Left hindlimb (tissue), 1 donor: ENCODE measurements around the gene FRY.

Experiments used
- DNase-seq: peaks from one replicate; pipeline ENCODE4 v3.0.0-alpha.2; 2018

Gene FRY

DNA sequence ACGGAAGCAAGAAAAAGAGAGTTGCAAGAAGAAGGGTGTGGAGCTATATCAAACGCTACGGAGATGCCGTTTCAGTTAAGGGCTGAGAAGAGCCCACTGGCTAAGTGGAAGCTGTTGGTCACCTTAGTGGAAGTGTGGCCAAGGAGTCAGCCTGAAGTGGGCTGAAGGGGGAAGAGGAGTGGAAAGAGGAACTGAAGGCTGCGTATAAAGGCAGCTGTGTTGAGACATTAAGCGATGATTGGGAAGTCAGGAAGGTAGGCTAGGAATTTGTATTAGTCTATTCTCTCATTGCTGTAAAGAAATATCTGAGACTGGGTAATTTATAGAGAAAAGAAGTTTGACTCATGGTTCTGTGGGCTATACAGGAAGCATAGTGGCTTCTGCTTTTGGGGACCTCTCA lies 14.1 kb upstream of the FRY start:
- no peak for DNase-seq

GRCh38 chr13:32019612-32020233 lies 11.9 kb upstream of the FRY start:
- DNase-seq = peak; percentile 40

DNA sequence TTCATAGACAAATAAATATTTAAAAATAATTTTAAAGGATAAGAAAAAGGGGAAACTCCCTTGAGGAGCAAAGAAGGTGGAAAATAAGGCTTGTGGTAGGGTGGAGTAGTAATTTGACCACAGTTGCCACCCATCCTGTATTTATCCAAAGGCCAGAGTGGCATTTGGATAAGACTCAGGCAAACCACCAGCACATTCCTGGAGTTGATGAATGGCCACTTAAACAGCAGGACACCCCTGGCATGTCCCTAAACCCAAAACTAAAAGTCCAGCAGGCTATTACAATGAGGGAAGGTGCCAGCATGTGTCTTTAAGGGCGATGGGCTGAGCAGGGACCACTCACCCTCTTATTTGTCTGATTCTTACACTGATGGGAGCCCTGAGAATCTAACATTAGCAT lies 9.8 kb upstream of the FRY start:
- no peak for DNase-seq

GRCh38 chr13:32022311-32022710 lies 9.3 kb upstream of the FRY start:
- peak; percentile 37 for DNase-seq

- no peak for DNase-seq
These were observed 8.5 kb upstream of the FRY start for GRCh38 chr13:32023096-32023495.

- no peak for DNase-seq
These were observed 7.9 kb upstream of the FRY start for GRCh38 chr13:32023698-32024097.

DNA sequence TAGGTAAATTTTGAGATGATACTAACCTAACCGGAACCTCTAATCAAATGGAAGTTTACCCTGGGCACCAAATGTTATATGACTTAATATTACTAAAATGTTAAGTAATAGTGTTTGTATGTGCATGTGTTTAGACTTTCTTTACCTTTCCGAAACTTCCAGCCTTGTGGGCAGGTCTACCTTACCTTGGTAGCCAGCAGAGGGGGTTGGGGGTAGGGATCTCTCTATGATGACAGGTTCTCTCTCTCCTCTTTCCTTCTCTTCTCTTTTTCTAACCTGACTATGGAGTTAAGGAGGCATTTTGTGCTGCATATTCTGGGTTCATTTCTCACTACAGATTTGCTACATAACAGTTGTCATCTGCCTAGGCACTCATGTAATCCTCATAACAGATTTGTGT lies 6.8 kb upstream of the FRY start:
- DNase-seq = no peak

- no peak for DNase-seq
These were observed 5.8 kb upstream of the FRY start for GRCh38 chr13:32025730-32026129.

DNA sequence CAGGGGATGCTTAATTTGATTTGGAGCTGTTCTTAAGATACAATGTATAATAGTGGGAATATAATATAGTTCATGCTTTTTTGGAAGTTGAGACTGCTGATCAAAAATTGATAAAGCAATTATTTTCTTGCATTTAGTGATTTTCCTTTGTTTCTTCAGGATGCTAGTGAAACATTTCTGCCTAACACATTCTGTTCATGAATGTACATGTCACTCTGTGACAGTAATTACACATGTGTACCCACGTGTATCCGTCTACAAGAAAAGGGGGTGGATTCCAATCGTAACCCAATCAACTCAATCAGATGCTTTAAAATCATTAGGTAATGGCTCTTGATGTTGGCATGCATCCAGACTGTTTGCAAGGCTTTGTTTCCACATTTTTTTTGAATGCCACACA lies 5.0 kb upstream of the FRY start:
- no peak for DNase-seq

DNA sequence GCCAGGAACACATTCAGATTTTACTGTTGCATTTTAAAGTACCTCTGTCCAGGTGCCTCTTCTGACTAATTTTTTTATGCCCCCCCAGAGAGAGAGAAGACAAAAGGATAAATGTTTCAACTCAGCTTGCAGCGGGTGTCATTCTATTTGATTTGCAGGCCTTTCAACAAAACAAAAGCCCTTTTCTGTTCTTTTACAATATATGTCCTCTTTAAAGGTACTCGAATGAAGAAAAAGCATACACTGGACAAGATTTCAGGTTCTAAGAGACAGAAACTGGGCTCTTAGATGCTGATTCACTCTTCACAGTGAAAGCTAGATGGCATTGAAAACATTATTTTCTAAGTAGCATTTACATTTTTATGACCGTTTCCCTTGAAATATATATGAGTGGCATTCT lies 2.9 kb upstream of the FRY start:
- DNase-seq = no peak

GRCh38 chr13:32029684-32030083 lies 1.9 kb upstream of the FRY start:
- DNase-seq = no peak

GRCh38 chr13:32031815-32032370 lies 319 bp downstream of the FRY start:
- no peak for DNase-seq

DNA sequence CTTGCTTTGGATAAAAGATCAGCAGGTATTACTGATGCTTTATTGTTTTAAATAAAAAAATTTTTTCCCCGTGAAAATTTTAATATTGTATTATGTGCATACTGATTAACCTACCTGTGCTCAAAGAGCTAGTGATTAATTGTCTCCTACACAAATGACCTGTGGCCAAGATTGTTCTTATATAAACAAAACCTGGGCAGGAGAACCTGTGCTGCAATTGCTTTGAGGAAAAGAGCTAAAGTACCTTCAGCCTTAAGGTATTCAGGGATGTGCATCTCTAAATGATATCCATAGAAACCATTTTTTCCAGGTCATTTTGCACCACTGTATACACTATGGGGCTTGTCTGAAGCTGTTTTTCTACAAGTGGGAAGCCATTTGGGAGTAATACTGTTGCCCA lies 1.2 kb downstream of the FRY start:
- no peak for DNase-seq

DNA sequence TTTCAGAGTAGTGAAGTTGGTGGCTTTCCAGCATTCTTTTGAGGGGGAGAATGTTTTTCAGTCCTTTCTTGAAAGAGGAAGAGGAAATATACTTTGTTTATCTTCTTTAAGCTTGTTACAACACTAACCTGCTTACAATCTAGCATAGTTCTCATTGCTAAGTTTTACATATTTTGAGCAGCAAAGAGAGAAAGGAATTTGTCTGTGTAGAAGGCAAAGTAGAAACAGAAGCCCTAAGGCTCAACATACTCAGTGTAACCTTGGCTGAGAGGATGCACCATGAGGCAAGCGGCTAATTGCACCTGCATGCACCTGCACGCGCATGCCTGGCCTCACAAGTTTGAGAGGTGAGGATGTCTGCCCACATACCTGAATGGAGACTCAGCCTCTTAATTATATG lies 2.2 kb downstream of the FRY start:
- no peak for DNase-seq

- DNase-seq = no peak
These were observed 4.1 kb downstream of the FRY start for GRCh38 chr13:32035716-32036115.

DNA sequence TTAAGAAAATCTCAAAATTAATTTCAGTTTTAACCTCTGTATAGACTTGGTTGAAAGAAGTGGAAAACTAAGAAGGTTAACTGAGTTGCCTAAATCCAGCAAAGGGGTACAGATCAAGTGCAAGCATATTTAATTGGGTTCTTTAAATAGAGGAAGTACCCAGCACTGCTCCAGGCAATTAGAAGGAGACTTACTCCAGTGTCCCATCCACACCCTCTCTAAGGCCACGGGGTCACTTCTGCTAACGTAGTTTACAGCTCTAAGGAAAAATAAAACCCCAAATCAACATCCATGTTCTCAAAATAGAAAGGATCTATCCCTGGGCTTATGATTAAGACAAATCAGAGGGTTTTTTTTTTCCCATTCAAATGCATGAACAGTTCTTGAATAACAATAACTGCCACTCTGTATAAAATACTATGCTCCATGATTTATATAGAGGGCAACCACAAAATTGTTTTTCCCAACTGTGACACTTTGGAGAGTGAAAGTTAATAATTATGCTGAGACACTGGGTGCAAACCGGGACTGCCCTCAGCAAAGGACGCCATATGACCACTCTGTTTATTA lies 4.6 kb downstream of the FRY start:
- no peak for DNase-seq

GRCh38 chr13:32036757-32037156 lies 5.2 kb downstream of the FRY start:
- no peak for DNase-seq

DNA sequence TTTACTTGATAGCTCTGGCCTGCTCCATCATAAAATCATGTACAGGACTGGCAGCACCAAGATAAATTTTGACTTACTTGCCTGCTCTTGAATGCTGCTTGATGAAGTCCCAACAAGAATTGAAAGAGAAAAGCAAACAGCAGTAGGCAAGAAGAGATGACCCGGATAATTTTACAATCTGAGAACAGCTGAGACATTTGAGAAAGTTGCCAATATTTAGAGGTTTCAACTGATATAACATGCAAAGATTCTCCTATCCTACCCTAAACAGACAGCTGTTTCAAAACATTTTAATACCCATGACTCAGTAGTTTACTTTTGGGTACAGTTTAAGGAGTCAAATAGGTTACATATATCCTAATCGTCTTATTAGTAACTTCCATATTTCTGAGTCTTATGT lies 5.9 kb downstream of the FRY start:
- DNase-seq = no peak

GRCh38 chr13:32038343-32038742 lies 6.8 kb downstream of the FRY start:
- no peak for DNase-seq

GRCh38 chr13:32039056-32039455 lies 7.5 kb downstream of the FRY start:
- DNase-seq = no peak

GRCh38 chr13:32039528-32039927 lies 8.0 kb downstream of the FRY start:
- no peak for DNase-seq

DNA sequence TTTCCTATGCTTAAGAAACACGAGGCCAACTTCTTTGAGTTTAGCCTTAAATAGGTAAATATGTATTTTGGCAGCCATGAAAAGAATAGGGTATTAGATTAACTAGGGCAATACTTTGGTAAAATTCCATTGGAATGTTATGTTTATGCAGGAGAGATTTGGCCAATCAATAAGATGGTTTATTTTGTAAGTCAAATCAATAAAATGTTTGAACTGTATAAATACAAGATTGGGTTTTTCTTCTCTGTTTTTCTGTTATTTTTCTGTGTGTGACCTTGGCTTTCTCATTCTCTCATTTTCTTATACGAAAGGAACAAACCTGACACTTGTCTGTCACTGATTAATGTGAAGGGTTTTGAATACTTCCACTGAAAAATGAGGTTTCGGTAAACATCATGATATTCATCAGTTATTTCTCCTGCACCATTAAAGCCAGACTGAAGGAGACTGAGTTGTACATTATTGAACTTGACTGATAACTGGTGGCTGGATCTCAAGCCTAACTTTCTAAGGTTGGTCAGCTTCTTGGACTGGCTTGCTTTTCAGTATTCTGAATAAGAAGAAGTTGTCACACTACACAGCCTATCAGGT lies 8.6 kb downstream of the FRY start:
- DNase-seq = no peak

DNA sequence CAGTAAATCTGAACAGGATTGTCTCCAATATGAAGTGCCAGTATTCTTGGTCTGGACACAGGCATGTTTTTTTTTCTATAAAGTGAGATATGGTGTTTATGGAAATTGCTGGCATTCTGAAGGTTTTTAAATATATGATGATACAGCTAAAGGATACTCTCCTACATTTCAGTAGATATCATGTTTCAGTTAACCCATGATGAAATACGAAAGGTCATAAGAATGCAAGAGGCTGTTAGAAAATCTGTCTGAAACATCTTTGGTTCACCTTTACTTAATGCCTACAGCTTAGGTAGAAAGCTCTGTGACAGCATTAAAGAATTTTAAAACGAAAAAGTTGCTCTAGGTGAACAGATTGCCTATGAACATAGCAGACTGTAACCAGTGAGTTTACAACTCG lies 9.1 kb downstream of the FRY start:
- no peak for DNase-seq

GRCh38 chr13:32041429-32041828 lies 9.9 kb downstream of the FRY start:
- no peak for DNase-seq

- DNase-seq = no peak
These were observed 11.0 kb downstream of the FRY start for GRCh38 chr13:32042551-32042950.
